Mucosa of descending colon (tissue), 3 donors: ENCODE data around the gene WASF1. TPM values are rescaled to one million over a fixed set of nuclear protein-coding genes. Genes with fewer than 3 reads are reported as not detected.

Source experiments
- ATAC-seq: fragments of 200-7000 bp; cut with Tn5 transposase; one replicate; pipeline ENCODE4 v1.9.1; 2020; ENCODE audit warnings: mild to moderate bottlenecking, moderate library complexity
- DNase-seq, 3 donors: peaks; one replicate each; pipeline ENCODE4 v3.0.0-alpha.2; 2020
- H3K36me3 ChIP-seq: fragments of 200-600 bp; one replicate; pipeline ENCODE4 v1.8.0; 2021; ENCODE audit warnings: low read depth, mild to moderate bottlenecking
- H3K4me1 ChIP-seq: fragments of 200-600 bp; one replicate; pipeline ENCODE4 v1.8.0; 2021; ENCODE audit warnings: low read depth, mild to moderate bottlenecking
- H3K4me3 ChIP-seq: fragments of 200-600 bp; one replicate; pipeline ENCODE4 v1.8.0; 2021; ENCODE audit warnings: mild to moderate bottlenecking
- H3K9me3 ChIP-seq: fragments of 200-600 bp; one replicate; pipeline ENCODE4 v1.8.0; 2021; ENCODE audit warnings: mild to moderate bottlenecking
- intact Hi-C, 2 donors: fragments of 100-400 bp; cut with DNase I in 1 of 2; cut with micrococcal nuclease in 1 of 2; formaldehyde crosslinking; loops; one replicate each; pipeline versions ENCODE4 v1.11.0 to v1.11.1; 2022; cut with DNase I, micrococcal nuclease
- total RNA-seq, 3 donors: library from RNA; stranded (reverse); fragmentation: NEBNext Ultra II Directional in 2 of 3; extraction: Animal tissue kit (Norgen Biotek cat#: 25700) in 2 of 3; gene quantifications; one replicate each; pipeline versions ENCODE4 v1.2.1 to v1.2.4, GENCODE V29; 2021 to 2023
- TF ChIP-seq, protein P1 (sequence below): fragments of 200-600 bp; IDR thresholded peaks from one replicate; pipeline ENCODE4 v1.8.0; 2022; ENCODE audit warnings: antibody characterized with exemption, mild to moderate bottlenecking
- donor health status: DM: no; HTN: no; CAD: no; lungs with moderate emphysema.
- donor health status: DM: no; HTN: no; CAD: no.
- donor health status: DM: no; HTN: yes; CAD: no.

The WASF1 gene
- total RNA-seq, 3 donors from 2014 or later = 1.3 to 16.0 (median 2.7) TPM

DNA sequence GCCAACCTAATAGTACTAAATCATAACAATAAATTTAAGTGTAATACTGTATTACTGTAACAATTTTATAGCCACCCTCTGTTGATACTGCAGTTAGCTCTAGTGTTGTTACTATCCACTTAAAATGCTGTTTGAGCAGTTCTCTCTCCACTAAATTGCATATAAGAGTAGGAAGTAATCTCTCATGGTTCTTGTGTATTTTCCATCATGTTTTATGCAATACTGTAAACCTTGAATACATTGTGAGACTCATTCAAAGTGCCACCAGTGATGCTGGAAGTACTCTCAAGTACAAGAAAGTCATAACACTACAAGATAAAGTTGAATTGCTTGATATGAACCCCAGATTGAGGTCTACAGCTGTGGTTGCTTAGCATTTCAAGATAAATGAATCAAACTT, 65.5 kb downstream of the WASF1 start:
- no peaks in the 10 kb centered on the region for H3K4me1 ChIP-seq
- H3K4me3 ChIP-seq = no peak overlapping the region
- DNase-seq = no peak
- no peak for ATAC-seq
- no peaks in the 10 kb centered on the region for H3K9me3 ChIP-seq
- TF ChIP-seq, protein P1, sequence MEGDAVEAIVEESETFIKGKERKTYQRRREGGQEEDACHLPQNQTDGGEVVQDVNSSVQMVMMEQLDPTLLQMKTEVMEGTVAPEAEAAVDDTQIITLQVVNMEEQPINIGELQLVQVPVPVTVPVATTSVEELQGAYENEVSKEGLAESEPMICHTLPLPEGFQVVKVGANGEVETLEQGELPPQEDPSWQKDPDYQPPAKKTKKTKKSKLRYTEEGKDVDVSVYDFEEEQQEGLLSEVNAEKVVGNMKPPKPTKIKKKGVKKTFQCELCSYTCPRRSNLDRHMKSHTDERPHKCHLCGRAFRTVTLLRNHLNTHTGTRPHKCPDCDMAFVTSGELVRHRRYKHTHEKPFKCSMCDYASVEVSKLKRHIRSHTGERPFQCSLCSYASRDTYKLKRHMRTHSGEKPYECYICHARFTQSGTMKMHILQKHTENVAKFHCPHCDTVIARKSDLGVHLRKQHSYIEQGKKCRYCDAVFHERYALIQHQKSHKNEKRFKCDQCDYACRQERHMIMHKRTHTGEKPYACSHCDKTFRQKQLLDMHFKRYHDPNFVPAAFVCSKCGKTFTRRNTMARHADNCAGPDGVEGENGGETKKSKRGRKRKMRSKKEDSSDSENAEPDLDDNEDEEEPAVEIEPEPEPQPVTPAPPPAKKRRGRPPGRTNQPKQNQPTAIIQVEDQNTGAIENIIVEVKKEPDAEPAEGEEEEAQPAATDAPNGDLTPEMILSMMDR = no peak
- intact Hi-C loops = no loop called here
- no peaks in the 10 kb centered on the region for H3K36me3 ChIP-seq

DNA sequence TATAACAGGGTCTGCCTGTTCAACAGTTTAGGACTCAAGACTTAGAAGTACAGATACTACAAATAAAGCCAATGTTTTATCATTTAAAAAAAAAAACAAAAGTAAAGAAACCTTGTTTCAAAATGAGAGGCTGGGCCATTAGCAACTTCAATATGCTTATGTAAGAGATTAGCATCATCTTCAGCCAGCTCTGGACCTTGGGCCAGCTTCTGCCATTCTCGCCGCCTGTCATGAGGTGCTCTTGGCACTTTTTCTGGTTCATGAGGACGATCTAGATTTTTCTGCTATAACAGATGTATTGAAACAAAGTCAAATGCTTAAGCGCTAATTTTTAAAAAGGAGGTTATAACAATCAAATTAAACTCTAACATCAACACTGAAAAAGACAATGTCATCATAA, 74.2 kb downstream of the WASF1 start:
- H3K4me3 ChIP-seq = no peak overlapping the region
- intact Hi-C loops = no loop called here
- TF ChIP-seq, protein P1 = no peak
- no peaks in the 10 kb centered on the region for H3K9me3 ChIP-seq
- no peaks in the 10 kb centered on the region for H3K36me3 ChIP-seq
- DNase-seq (no peak), ATAC-seq (no peak)
- no peaks in the 10 kb centered on the region for H3K4me1 ChIP-seq

DNA sequence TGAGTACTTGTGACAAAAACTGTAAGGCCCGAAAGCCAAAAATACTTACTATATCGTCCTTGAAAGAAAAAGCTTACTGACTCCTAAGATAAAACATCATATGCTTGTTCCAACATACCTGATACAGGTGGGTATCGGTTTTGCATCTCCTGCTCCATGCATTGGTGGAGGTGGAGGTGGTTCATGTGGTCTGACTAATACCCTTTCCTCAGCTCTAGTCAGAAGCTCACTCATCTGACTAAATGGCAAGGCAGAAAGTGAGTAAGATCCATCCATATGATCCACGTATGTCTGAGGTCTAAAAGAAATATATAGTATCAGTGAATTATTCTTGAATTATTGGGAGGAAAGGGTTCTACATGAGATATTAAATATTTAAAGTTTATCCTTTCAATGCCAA, 76.2 kb downstream of the WASF1 start:
- DNase-seq (no peak), ATAC-seq (no peak)
- intact Hi-C loops = no loop called here
- Histone ChIP-seq H3K4me3 (no peak overlapping the region), H3K4me1 (no peaks in the 10 kb centered on the region), H3K36me3 (no peaks in the 10 kb centered on the region), H3K9me3 (no peaks in the 10 kb centered on the region)
- TF ChIP-seq, protein P1 = no peak

DNA sequence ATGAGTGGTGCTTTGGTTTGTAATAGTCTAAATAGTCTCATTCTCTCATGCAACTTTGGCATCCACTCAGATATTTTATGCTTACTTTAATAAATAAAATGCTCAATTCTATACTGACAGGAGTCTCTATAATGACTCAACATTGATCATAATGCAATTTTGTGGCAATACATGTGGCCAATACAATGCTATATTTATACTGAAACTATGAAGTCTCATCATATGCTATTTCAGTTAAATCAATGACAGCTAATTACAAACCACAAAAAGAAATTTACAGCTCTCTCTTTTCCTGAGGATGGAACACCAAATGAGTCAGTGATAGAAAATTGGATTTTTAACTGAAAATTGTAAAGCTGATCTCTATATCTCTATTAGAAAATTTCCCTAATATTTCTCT, 77.1 kb downstream of the WASF1 start:
- ATAC-seq = no peak
- intact Hi-C loops = no loop called here
- H3K9me3 ChIP-seq = no peaks in the 10 kb centered on the region
- H3K36me3 ChIP-seq = no peaks in the 10 kb centered on the region
- H3K4me3 ChIP-seq = no peak overlapping the region
- no peak for DNase-seq
- H3K4me1 ChIP-seq = no peaks in the 10 kb centered on the region
- TF ChIP-seq, protein P1 = no peak

DNA sequence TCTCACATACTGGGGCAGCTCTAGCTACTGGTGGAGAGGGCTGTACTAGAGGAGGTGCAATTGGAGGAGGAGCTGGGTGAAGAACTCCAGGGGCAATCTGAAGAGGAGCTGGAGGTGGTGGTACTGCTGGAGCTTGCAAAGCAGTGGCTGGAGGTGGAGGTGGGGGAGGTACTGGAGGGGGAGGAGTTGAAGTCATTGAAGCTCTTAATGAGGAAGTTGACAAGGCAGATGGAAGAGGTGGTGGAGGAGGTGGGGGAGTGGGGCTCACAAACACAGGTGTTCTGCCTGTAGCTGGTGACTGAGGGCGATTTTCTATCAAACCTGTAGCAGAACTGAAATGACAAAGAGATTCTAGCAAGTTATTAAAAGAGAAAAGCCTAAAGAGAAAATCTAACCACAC, 77.6 kb downstream of the WASF1 start:
- H3K4me1 ChIP-seq = no peaks in the 10 kb centered on the region
- no peaks in the 10 kb centered on the region for H3K36me3 ChIP-seq
- intact Hi-C loops = no loop called here
- H3K9me3 ChIP-seq = no peaks in the 10 kb centered on the region
- H3K4me3 ChIP-seq = no peak overlapping the region
- DNase-seq (no peak), ATAC-seq (no peak)
- TF ChIP-seq, protein P1 = no peak

DNA sequence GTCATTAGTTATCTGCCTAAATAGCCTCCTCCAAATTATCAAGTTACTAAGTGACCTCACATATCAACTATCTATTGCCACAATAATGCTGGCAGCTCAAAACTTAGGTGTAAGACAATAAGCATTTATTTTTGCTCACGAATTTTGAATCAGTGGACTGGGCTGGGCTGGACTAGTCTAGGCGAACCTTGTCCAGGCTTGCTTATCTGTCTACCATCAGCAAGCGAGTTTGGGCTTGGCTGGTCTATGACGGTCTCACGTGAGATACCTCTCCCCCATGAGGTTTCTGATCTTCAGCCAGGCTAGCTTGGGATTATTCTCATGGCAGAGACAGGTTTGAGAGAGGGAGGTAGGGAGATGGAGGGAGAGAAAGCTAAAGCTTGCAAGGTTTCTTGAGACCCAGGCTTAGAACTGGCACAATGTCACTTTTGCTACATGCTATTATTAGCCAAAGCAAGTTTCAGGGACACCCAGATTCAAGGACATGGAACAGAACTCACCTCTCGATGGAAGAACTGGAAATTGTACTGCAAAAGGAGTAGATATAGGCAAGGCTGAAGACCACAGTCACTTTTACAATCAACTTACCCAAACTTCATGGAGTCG, 80.9 kb downstream of the WASF1 start:
- no peaks in the 10 kb centered on the region for H3K9me3 ChIP-seq

More for the DNA sequence above, 80.9 kb downstream of the WASF1 start:
- Histone ChIP-seq H3K4me1 (no peaks in the 10 kb centered on the region), H3K36me3 (no peaks in the 10 kb centered on the region), H3K4me3 (no peak overlapping the region)
- TF ChIP-seq, protein P1 = no peak
- ATAC-seq (no peak), DNase-seq (no peak)
- intact Hi-C loops = no loop called here
